HTERT RPE-1 (cell line): ENCODE data around the gene UPF2.
"Not testable (repeated sequence)": the region's sequence is repeated elsewhere in the genome, so short reads cannot be mapped to it uniquely, and the experiment has no call there.

Source experiments
- in situ Hi-C: fragments of 300-500 bp; cut with MboI; formaldehyde crosslinking; loops from 4 replicates; pipeline ENCODE4 v1.14.3; 2020; ENCODE audit warnings: low sequenced_read_pairs

UPF2 gene

GRCh38 chr10:12045596-12045995, 3.0 kb upstream of the UPF2 start:
- in situ Hi-C loops: no loop called here

DNA sequence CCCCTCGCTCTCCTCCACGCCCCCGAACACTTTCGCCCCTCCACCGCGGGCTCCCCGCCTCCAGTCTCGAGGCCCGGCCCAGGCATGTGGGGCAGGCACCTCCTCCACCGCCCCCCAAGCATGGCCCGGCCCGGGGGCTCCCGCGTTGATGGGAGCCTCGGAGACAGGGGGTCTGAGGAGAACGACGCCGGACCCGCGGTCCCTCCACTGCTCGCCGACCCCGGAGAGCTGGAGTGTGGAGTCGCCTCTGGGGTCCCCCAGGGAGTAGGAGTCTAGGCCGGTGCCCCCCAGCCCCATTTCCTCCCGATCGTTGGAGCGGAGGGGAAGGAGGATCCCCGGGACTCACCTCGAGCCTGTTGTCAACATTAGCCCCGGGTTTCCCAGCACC, 206 bp downstream of the UPF2 start:
- in situ Hi-C loops: no loop called here

- in situ Hi-C loops: no loop called here
Observed at GRCh38 chr10:12041766-12042408, 722 bp downstream of the UPF2 start.

- in situ Hi-C loops: no loop called here
Observed at GRCh38 chr10:12036073-12036655, 6.4 kb downstream of the UPF2 start.

DNA sequence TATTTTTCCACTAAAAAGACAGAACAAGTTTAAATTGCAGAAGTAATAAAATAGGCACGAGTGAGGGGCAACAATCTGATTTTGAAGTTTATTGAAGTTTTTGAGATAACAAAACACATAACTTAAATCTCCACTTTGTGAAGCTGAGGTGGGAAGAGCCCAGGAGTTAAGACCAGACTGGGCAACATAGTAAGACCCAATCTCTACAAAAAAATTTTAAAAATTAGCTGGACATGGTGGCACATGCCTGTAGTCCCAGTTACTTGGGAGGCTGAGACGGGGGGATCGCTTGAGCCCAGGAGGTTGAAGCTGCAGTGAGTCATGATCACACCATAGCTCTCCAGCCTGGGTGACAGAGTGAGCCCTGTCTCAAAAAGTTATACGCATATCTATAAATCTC, 11.2 kb downstream of the UPF2 start:
- in situ Hi-C loops: no loop called here

DNA sequence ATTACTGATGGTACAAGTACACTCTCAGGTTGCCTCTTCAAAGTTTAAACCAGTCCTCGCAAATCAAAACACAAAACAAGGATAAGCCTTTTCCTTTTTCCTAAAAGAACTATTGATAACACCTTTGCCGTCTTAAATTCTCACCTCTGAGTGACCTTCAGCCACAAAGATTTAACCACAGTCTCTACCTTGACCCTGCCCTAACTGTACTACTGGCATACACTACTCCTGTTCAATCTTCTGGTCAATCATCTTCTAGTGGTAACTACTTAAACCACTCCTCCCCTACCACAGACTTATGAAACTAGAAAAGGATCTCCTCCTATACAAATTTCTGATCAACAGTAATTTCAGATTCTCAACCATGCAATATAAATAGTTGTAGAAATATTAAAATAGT, 15.1 kb downstream of the UPF2 start:
- in situ Hi-C loops: no loop called here

DNA sequence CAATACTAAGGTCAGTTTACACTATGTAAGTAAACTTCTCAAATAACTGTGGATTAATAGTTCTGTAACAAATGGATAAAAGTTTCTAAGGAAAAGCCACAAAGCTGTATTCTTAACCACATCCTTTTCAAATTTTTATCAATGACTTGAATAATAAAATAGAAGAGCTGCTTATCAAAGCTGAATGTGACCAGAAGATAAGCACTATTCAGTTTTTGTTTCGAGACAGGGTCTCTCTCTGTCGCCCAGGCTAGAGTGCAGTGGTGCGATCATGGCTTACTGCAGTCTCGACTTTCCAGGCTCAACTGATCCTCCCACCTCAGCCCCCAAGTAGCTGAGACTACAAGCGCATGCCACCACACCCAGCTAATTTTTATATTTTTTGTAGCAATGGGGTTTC, 17.0 kb downstream of the UPF2 start:
- in situ Hi-C loops: no loop called here

GRCh38 chr10:12022580-12023257, 19.9 kb downstream of the UPF2 start:
- in situ Hi-C loops: no loop called here

- in situ Hi-C loops: no loop called here
Observed at GRCh38 chr10:12020574-12020973, 22.0 kb downstream of the UPF2 start.

DNA sequence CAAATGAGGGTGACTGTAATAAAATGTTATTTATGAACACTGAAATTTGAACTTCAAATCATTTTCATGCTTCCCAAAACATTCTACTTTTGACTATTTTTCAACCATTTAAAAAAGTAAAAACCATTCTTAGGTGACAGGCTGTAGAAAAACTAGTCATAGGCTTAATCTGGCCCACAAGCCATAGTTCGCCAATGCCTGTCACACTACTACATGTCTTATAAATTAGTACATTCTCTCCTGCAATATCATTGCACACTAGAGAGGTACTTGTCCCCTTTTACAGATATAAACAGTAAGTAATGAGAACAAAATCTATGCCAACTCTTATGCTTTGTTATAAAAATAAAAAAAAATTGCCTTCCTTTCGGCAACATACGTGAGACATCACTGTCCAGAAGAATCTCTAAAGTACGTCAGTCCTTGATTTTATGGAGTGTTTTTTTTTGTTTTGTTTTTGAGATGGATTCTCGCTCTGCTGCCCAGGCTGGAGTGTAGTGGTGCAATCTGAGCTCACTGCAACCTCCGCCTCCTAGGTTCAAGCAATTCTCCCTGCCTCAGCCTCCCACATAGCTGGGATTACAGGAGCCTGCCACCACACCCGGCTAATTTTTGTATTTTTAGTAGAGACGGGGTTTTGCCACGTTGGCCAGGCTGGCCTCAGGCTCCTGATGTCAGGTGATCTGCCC, 23.2 kb downstream of the UPF2 start:
- in situ Hi-C loops: no loop called here

GRCh38 chr10:12018438-12019282, 23.9 kb downstream of the UPF2 start:
- in situ Hi-C loops: no loop called here

DNA sequence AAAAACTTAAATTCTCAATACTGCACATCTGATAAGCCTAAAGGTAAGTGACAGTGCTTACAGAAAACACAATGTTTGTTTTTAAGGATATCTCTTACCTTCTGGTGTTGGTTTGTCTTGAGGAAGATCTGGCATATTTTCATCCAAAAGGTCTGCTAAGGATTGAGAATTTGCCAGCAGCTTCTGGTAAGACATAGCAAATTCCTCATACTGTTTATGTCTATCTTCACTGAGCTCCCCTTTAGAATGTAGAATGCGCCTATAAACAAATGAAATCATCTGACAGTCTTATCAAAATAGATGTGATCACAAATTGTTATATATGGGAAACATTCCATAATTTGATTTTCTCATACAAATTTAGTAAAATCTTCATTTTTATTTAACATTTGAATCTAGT, 28.7 kb downstream of the UPF2 start:
- in situ Hi-C loops: no loop called here

DNA sequence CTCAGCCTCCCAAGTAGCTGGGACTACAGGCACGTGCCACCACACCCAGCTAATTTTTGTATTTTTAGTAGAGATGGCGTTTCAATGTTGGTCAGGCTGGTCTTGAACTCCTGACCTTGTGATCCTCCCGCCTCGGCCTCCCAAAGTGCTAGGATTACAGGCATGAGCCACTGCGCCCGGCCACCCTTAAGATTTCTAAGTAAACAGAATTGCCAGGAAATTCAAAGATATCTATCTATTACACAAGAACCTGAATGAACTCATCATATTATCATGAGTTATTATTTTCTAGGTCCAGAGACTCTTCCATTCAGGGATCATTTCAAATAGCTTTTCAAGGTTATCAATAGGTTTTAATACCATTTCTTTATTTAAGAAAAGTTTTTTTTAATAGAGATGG, 29.2 kb downstream of the UPF2 start:
- in situ Hi-C loops: not testable (repeated sequence)

DNA sequence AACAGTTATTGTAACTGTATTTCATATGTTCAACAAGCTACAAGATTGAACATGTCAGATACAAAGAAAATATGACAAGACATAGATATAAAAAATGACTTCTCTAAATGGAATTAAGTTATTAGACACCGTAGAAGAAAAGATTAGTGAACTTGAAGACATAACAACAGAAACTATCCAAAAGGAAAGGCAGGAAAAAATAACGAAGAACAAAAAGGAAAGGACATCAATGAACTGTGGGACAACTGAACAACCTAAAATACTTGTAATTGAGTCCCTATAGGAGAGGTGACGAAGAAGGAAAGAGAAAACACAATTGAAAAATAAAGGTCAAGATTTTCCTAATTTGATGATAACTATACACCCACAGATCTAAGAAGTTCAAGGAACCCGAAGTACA, 32.3 kb downstream of the UPF2 start:
- in situ Hi-C loops: no loop called here

- in situ Hi-C loops: not testable (repeated sequence)
Observed at GRCh38 chr10:12008842-12009241, 33.8 kb downstream of the UPF2 start.

- in situ Hi-C loops: no loop called here
Observed at GRCh38 chr10:12006671-12007070, 35.9 kb downstream of the UPF2 start.

- in situ Hi-C loops: no loop called here
Observed at GRCh38 chr10:11993834-11994468, 48.7 kb downstream of the UPF2 start.

DNA sequence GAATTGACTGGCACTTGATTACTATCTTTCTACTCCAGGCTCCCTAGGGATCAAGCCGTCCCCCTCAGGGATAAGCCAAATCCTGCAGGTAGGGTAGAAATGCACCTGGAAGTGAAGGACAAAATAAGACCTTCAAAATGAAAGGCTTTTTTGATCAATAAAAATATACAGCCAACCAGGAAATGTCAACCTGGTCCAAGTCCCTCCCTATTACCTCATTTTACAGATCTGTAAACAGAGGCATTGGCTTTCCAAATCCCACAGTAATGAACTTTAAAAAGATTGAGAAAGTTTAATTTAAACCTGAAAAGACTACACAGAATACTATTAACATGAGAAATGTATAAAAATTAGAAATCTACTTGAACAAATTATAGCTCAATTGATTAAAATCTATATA, 53.7 kb downstream of the UPF2 start:
- in situ Hi-C loops: no loop called here

GRCh38 chr10:11986593-11987216, 55.9 kb downstream of the UPF2 start:
- in situ Hi-C loops: no loop called here

GRCh38 chr10:11982253-11982652, 60.4 kb downstream of the UPF2 start:
- in situ Hi-C loops: no loop called here
